IPS-NIHi7 (cell line): Measurements from ENCODE around the gene FAM200A.
"Not testable (repeated sequence)": the region's sequence is repeated elsewhere in the genome, so short reads cannot be mapped to it uniquely, and the experiment has no call there.

ENCODE experiments used
- DNase-seq: peaks from one replicate; pipeline ENCODE4 v3.0.0; 2012; ENCODE audit warnings: mixed read lengths; ENCODE audit errors: extremely low spot score

Gene FAM200A

GRCh38 chr7:99551767-99552463 lies at the start of gene FAM200A:
Gene FAM200A, minus strand, starts transcription at chr7:99552114. Its CDS starts 3,707 bp downstream, at chr7:99548407.
- DNase-seq: peak; percentile 97

GRCh38 chr7:99599836-99600235 lies 47.9 kb upstream of the FAM200A start:
- DNase-seq: no peak

DNA sequence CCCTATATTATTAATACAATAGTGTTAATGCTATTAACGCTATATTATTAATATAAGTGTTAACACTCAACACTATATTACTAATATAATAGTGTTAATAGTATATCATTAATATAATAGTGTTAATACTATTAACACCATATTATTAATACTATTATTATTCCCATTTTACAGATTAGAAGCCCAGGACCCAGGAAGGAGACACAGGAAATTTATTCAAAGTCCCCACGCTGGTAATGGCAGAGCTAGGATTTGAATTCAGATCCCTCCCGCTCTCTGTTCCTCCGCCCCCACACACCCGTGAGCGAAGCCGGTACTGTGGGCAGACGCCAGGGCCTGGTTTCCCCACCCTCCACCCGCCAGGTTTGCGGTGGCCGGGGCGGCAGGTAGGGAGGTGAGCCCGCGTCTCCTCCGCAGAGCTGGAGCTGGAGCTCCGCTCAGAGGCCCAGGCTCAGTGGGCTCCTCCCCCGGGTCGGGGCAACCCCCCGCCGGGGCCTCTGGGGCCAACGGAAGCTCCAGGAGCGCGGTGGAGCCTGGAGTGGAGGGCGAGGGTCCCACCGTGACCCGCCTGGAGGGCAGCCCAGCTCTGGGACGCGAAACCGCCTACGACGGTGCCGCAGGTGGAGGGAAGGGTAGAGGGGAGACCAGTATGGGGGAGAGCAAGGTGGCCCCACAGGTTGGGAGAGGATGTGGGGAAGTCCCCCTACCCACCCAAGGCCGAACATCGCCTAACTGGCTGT lies 46.0 kb upstream of the FAM200A start, which contains the start of gene TMEM225B:
TSS of gene TMEM225B (plus strand) at position 506 of the 740 bp plus-strand sequence. CDS start 6,122 bp downstream, outside the sequence.
- no peak for DNase-seq

DNA sequence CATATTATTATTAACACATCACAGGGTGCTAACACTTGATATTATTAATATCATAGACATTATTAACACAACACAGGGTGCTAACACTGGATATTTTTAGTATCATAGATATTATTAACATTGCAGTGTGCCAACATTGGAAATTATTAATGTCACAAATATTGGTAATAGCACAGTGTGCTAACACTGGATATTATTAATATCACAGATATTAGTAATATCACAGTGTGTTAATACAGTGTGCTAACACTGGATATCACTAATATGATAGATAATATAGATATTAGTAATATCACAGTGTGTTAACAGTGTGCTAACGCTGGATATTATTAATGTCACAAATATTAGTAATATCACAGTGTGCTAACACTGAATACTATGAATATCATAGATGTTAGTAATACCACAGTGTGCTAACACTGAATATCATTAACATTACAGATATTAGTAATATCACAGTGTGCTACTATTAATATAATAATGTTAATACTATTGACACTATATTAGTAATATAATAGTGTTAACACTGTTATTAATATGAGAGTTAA lies 44.6 kb upstream of the FAM200A start:
- DNase-seq: no peak

GRCh38 chr7:99594948-99595745 lies 43.2 kb upstream of the FAM200A start:
- DNase-seq: no peak

GRCh38 chr7:99588868-99589267 lies 37.0 kb upstream of the FAM200A start:
- no peak for DNase-seq

- DNase-seq: not testable (repeated sequence)
Observed at GRCh38 chr7:99580778-99581332, 28.9 kb upstream of the FAM200A start.

DNA sequence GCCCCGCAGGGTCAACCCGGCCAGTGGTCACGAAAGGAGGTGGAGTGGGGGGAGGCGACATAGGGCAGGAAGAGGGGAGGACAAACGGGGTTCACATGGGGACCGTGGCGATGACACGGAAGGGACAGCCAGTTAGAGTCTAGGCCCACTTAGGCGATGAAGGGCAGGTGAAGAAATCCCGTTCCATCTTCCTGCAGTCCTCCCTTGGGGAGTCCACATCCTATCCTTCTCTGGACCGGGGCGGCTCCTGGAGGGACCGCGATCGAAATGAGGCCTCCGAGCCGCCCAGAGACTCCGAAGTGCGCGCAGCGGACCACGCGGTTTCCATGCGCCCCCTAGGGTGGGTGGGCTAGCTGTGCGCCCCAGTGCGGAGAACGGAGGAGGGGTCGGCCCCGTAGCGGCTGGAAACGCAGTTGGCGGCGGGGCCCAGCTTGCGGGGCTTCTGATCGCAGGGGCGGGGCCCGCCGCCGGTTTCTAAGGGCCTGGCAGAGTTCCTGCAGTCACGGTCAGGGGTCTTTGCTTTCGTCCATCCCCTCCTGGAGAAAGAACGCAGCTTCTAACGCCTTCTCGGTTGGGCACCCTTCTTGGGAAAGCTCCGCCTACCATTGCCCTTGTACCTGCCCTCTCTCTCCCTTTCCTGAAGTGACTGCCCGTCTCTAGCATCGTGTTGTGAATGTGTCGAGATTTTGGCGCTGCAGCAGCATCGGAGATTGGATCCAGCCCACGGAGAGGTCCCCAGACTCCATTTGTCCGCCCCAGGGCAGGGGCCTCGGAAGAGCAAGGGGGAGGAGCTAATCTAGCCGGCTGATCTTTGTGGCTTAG lies 28.3 kb upstream of the FAM200A start:
- peak; percentile 78 for DNase-seq

DNA sequence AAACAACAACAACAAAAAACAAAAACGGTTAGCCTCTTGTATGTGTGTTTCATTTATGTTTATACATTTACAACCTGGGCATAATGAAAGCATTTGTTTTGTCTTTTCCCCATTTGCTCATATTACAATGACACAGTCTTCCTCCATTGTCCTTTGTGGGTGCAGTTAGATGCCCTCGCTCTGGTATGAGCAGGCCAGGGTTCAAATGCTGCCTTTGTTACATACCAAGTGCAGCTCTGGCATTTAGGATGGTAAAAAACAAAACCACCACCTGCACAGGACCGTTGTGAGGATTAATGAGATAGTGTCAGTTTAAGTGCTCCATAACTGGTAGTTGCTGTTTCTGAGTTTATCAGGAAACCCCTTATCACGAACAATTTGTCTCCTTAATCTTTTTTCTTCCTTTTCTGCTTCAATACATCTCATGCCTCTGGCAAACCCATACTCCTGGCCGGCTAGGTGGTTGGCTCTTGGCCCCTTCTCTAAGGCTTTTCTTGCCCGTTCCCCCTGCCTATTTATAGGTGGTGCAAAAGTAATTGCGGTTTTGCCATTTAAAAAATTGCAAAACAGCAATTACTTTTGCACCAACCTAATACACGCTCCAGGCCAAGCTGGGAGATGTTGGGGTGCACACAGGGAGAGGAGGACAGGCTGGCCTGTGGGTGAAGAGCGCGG lies 27.5 kb upstream of the FAM200A start:
- DNase-seq: no peak

- no peak for DNase-seq
Observed at GRCh38 chr7:99576251-99576650, 24.3 kb upstream of the FAM200A start.

DNA sequence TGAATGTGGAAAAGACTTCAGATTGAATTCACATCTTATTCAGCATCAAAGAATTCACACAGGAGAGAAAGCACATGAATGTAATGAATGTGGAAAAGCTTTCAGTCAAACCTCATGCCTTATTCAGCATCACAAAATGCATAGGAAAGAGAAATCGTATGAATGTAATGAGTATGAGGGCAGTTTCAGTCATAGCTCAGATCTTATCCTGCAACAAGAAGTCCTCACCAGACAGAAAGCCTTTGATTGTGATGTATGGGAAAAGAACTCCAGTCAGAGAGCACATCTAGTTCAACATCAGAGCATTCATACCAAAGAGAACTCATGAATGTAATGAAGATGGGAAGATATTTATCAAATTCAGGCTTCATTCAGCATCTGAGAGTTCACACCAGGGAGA lies 21.3 kb upstream of the FAM200A start:
- no peak for DNase-seq

GRCh38 chr7:99571768-99572167 lies 19.9 kb upstream of the FAM200A start:
- no peak for DNase-seq

GRCh38 chr7:99568770-99569169 lies 16.9 kb upstream of the FAM200A start:
- DNase-seq: not testable (repeated sequence)

DNA sequence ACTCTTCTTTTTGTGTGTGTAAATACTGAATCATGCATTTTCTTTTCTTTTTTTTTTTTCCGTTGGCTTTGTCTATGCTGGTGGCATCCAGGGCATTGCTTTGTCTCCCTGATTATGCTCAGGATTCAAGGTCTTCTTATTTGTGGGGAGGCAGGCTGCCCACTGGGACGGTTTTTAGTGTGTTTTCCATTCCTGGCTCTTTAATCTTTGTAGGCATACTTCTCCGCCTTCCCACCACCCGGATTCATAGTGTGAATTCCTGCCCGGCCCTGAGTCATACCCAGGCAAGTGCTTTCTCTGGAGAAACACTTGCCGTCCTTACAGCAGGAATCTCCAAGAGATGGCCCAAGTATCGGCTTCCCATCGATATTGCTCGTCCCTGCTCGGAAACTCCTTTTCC lies 11.7 kb upstream of the FAM200A start:
- no peak for DNase-seq

DNA sequence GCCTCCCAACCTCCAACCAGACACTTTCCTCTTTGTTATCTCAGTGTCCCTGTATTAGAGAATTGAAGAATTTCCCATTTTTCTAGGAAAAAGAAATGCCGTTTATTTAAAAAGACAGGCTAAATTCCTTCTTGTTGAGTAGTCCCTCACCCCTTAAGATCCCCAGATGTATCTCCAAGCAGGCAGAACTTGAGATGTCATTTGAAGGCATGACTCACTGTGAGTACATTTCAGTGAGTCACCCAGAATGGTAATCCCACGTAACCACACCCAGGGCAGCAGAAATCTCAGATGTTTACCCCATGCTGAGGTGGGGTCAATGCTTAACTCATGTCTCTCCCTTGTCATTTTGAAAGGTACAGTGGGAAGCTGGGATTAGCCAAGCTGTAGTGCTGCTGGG lies 10.9 kb upstream of the FAM200A start:
- DNase-seq: peak; percentile 59

DNA sequence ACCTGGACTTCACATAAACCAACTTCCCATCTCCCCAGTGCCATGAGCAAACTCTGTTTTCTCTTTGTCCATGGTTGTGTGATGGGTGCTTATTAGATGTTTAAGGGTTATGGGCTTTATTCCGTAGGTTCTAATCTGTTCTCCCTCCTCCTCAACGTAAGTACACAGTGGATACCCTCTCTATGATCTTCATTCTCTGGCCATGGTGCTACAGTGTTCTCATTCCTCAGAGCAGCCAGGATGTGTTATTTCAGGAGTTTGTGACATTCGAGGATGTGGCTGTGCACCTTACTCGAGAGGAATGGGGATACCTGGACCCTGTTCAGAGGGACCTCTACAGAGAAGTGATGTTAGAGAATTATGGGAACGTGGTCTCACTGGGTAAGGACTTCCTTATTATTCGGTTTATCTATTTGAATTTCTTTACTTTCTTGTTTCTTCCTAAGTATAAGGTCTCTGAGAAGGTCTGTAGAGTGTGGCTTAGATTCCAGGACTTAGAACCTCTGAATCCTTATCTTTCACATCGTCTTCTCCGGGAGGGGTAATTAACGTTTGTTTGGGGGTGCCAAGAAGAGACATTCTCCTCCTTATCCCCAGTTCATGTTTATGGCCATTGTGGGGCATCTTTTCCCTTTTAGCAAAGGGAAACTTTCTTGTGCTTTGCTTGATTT lies 10.3 kb upstream of the FAM200A start:
- no peak for DNase-seq

DNA sequence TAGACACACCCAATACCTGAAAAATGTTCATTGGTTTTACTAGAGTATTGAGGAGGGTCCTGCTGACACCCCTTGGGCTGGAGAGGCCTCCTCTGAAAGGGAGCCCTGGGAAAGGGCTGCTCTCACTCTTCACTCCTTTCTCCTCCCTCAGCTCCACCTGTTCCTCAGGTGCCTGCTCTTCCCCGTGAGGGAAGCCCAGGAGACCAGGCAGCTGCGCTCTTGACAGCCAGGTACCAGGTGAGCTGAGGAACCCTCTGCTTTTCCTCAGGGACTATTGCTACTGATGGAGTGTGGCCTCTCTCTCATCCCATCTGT lies 9.8 kb upstream of the FAM200A start:
- DNase-seq: no peak

GRCh38 chr7:99560834-99561736 lies 9.2 kb upstream of the FAM200A start:
- no peak for DNase-seq
